Upper lobe of left lung (tissue), 4 donors: Measurements from ENCODE around the gene REM2.

Experiments used
- CTCF ChIP-seq, 6 experiments: fragments of 450-650 bp in 4 of 6; fragments of 200-600 bp in 2 of 6; sonication (generic) in 2 of 6; IDR thresholded peaks; one replicate each; pipeline ENCODE4 v1.5.1; 2016 to 2019; ENCODE audit warnings: antibody characterized with exemption in 6 of 6
- EP300 ChIP-seq, 4 donors: sonication (generic); formaldehyde crosslinking; IDR thresholded peaks; one replicate each; pipeline ENCODE4 v1.5.1; 2017; ENCODE audit warnings: antibody characterized with exemption in 4 of 4, control low read depth in 2 of 4
- POLR2A ChIP-seq, 4 donors: fragments of 450-650 bp; IDR thresholded peaks; one replicate each; pipeline ENCODE4 v1.5.1; 2016 to 2017; ENCODE audit warnings: antibody characterized with exemption in 4 of 4, mild to moderate bottlenecking in 2 of 4
- POLR2AphosphoS5 ChIP-seq, 2 donors: sonication (generic); formaldehyde crosslinking; IDR thresholded peaks; one replicate each; pipeline ENCODE4 v1.5.1; 2017; ENCODE audit warnings: antibody characterized with exemption in 2 of 2

- no peak for TF ChIP-seq CTCF (IDR thresholded peaks at IDR 0.05)
- TF ChIP-seq POLR2AphosphoS5 (IDR thresholded peaks at IDR 0.05): no peak
- peak in 1 of 4 donors; percentile 9 for TF ChIP-seq POLR2A (IDR thresholded peaks at IDR 0.05)
- no peak for TF ChIP-seq EP300 (IDR thresholded peaks at IDR 0.05)
Observed at GRCh38 chr14:22919601-22919921, 36.5 kb downstream of the REM2 start.
